HG03135 (cell line): ENCODE measurements around the gene NOD2.

Experiments
- ATAC-seq: cut with Tn5 transposase; IDR thresholded peaks from one replicate; pipeline ENCODE4 v1.9.1; 2021; ENCODE audit warnings: mild to moderate bottlenecking, moderate library complexity; ENCODE audit not compliant: unreplicated experiment

The NOD2 gene

DNA sequence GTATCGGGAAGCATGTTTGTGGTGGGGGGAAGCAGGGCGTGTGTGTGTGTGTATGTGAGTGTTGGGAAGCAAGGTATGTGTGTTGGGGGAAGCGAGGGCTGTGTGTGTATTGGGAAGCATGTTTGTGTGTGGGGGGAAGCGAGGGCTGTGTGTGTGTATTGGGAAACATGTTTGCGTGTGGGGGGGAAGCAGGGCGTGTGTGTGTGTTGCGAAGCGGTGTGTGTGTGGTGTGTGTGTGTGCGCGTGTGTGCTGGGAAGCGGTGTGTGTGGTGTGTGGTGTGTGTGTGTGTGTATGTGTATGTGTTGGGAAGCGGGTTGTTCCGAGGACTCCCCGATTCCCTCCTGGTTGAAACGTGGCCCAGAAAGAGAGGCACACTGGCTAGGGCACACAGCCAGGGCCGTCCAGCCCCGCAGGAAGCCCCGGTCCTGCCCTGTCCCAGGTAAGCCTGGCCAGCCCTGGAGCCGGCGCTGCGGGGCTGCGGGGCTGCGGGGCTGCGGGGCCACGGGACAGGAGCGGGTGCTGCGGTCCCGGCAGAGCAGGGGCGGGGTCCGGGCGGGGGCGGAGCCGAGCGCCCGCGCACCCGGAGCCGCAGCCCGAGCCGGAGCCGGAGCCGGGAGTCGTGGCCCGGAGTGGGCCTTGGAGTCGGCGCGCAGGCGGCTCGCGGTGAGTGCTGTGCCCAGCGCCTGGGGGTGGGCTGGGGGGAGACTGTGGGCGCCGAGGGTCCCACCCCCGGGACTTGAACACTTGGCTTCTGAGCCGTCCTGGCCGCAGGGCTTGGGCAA, at the start of gene NOD2:
Gene NOD2, plus strand, starts transcription at position 608 of the 783 bp plus-strand sequence. CDS start 5,890 bp downstream, outside the sequence.
- no peak for ATAC-seq

DNA sequence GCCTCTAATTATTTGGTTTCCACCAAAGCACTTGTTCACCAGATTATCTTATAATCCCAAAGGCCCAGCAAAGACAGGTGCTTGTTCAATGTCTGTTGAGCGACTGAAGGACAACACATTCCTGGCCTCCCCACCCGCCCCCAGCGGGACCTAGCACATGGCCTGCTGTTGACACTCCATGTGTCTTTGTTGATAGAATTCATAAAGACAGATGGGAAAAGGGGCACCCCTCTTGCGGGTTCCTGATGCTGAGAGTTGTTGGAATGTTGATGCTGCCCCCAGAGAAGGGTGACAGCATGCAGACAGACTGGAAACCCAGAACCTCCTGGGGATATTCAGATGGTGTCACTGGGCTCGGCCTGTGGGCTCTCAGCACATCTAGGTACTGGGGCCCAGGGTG, 49.2 kb upstream of the NOD2 start:
- no peak for ATAC-seq

DNA sequence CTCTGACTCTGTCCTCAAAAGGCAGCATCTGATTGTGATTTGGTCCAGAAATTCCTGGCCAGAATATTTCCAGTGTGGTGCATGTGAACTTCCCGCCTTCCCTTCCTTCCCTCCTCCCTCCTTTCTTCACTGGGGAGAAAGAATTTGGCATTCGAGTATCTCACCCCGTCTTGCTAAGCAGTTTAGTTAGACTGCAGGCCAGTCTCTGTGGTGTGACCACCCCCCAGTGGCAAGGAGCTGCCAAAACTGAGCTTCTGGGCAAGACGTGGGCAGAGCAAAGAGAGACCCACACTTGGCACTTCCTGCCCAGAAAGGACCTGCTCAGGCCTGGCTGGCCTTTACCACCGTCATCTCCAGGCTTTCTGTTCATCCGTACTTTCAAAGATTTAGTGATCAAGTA, 48.7 kb upstream of the NOD2 start:
- no peak for ATAC-seq

GRCh38 chr16:50645563-50646220, 47.7 kb upstream of the NOD2 start:
- no peak for ATAC-seq

GRCh38 chr16:50646345-50646744, 47.1 kb upstream of the NOD2 start:
- ATAC-seq: no peak

DNA sequence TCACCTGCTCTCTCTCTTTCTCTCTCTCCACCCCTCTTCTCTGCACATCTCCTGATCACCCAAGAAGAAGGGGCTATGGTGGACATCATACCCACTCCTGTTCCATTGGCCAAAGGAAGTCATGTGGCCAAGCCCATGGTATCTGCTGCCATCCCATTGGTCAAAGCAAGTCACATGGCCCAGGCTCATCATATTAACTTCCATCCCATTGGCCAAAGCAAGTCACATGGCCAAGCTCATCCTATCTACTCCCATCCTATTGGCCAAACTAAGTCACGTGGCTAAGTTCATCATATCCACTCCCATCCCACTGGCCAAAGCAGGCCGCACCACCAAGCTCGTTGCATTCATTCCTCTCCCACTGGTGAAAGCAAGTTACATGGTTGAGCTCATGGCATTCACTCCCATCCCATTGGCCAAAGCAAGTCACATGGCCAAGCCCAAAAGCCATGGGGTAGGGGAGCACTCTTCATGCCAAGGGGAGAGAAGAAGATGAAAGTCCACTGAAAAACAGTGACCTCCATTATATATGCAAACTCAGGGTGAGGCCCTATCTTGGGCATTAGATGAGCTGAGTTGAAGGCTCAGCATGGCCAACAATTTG, 41.5 kb upstream of the NOD2 start:
- no peak for ATAC-seq

DNA sequence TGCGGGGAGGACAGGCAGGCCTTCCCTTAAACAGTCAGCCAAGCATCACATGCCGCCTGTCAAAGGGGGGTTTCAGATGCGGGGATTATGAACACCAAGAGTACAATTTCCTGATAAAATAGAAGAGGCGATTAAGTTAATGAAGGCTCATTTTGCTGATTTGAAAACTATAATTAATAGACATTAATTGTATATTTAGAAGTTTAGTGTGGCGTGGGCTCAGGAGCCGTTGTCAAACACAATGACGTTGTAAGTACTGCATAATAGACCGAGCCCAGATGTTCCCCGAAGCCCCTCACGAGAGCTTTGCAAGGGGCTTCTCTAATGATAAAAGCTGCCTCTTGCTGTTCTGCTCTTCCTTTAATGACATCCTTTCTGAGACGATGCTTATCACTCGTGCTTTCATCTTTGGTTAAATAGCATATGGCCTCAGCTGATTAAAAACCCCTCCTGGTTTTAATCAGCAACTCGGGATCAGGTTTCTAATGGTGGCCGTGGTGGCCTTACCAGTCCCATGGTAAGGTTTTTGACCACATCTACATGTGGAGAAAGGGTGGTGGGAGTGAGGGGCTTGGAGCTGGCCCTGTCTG, 40.5 kb upstream of the NOD2 start:
- ATAC-seq: no peak

GRCh38 chr16:50653633-50654519, 39.5 kb upstream of the NOD2 start:
- ATAC-seq: no peak

DNA sequence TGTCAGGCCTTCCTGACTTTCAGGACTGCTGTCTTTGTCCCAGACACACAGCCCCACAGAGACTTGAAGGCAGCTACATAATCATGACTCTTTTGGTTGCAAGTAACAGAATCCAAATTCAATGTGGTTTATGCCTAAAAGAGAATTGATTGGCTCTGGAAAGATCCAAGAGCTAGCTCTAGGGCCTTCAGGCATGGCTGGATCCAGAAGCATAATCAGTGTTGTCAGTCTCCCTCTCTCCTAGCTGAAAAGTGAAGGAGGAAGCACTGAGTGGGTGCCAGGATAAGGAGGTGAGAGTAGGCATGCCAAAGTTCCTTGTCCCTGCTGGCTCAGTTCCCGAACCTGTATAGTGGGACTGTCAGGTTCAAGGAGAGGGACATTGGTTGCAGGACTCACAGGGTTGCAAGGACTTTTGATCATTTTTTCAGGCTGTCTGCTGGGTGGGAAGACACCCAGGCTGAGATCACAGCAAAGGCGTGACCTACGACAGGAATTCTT, 37.8 kb upstream of the NOD2 start:
- no peak for ATAC-seq

- ATAC-seq: no peak
These were observed 36.2 kb upstream of the NOD2 start for GRCh38 chr16:50657241-50657640.

DNA sequence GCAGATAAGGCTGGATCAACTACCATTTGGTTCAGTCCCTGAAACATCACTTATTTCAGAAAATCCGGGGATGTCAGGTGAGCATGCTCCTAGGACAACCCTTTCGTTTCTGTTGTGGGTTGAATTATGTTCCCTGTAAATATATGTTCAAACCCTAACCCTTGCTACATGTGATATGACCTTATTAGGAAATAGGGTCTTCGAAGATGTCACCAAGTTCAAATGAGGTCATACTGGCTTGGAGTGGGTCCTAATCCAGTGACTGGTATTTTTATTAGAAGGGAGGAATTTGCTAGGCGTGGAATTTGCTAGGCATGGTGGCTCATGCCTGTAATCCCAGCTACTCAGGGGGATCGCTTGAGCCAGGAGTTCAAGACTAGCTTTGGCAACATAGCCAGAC, 33.6 kb upstream of the NOD2 start:
- no peak for ATAC-seq

- ATAC-seq: no peak
These were observed 31.0 kb upstream of the NOD2 start for GRCh38 chr16:50662306-50662940.

- no peak for ATAC-seq
These were observed 29.1 kb upstream of the NOD2 start for GRCh38 chr16:50664270-50664669.

GRCh38 chr16:50665128-50665878, 28.1 kb upstream of the NOD2 start:
- no peak for ATAC-seq

DNA sequence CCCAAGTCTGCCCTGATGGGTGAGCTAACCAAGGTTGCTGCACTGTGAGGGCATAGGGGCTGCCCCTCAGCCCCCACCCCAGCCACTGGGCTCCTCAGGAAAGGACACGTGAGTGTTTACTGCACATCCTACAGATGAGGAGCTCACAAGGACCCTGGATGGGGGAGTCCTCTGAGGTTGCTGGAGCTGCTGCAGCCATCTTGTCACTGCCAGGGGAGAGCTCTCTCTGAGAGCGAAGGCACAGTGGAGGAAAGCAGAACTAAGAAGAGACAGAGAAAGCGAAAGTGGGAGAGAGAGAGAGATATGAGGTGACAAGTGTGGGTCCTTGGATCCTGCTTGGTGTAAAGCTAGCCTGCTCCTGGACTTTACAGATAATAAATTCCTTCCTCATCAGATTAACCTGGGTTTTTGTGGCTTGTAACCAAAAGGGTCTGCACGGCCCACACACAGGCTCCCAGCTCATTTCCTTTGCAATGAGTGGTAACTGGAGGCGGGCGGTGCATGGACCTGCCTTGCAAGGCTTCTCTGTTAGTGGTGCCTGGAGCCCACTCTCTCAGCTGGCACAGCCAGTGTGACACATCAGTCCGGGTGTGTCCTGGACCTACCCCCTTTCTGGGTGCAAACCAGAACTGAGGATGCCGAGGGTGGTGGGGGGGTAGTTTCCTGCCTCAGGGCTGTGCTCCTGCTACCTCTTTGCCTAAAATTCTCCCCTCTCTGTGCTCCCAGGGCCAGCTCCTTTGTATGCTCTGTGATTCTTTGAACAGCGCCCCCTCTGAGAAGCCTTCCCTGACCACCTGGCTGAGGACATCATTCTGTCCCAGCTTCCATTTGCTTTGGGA, 26.5 kb upstream of the NOD2 start:
- peak; percentile 75 for ATAC-seq

DNA sequence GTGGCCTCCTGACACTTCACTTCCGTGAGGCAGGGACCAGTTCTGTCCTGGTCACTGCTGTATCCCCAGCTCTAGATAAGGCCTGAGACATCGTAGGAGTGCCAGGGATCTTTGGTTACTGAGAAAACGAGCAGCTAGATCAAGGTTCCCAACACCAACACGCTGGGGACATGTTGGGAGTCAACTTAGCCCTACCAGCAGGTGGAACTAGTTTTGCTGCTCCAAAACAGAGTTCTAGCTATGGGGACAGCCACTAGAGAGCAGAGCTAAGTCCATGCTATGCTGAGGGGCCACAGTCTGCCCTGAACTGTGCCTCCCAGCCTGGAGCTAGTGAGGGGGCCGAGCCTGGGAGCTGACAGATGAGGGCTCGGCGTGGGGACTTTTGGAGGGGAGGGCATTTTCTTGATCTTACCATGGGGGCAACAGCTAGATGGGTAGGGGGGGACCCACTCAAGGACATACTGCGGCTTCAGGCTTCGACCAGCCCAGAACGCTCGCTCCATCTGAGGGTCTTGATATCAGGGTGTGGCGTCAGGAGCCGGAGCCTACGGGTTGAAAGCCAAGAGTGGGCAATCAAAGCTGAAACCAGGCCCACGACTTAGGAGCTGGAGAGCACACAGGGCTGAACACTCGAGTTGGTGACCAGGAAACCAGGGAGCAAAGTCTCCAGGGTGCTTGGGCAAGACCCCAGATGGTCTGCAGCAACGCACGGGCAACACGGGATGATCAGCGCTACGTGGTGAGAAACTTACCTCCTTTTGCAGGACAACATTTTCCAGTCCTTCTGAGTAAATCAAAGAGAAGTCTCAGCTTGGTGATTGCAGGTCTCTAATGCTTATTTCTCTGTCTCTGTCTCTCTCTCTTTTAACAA, 25.7 kb upstream of the NOD2 start:
- ATAC-seq: no peak

DNA sequence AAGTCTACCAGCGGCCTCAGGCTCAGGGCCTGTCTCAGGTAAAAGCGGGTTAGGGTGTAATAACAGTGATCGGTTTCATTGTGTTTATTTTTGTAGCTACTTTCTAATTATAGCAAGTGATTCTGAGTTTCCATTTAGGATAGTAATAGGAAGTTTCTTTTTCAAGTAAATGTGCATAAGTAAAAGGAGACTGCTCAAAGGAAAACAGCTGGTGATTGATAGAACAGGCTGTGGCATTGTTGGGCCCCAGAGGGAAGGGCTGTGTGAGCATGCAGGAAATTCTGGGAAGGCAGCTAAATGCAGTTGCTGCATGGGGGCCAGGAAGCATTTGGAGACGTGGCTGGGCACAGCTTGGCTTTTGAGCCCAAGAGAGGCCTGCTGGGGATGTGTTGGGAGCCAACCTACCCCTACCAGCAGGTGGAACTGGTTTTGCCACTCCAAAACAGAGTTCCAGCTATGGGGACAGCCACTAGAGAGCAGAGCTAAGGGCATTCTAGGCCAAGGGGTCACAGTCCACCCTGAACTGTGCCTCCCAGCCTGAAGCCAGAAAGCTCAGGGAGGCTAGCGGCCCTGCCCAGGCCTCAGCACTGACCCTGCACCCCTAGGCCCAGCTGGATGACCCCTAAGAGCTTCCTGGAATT, 24.9 kb upstream of the NOD2 start:
- no peak for ATAC-seq
